RPMI8226 (cell line): ENCODE data around the gene CD82.
"Not testable (repeated sequence)": the region's sequence is repeated elsewhere in the genome, so short reads cannot be mapped to it uniquely, and the experiment has no call there.

ENCODE experiments used
- DNase-seq: peaks from one replicate; pipeline ENCODE4 v3.0.0-alpha.2; 2015

The CD82 gene

GRCh38 chr11:44638032-44638431, 72.6 kb downstream of the CD82 start:
- no peak for DNase-seq

- no peak for DNase-seq
These were observed 77.8 kb downstream of the CD82 start for GRCh38 chr11:44643217-44643616.

- DNase-seq: no peak
These were observed 80.4 kb downstream of the CD82 start for GRCh38 chr11:44645827-44646226.

- not testable (repeated sequence) for DNase-seq
These were observed 81.9 kb downstream of the CD82 start for GRCh38 chr11:44647255-44647955.

GRCh38 chr11:44648109-44648508, 82.6 kb downstream of the CD82 start:
- no peak for DNase-seq

GRCh38 chr11:44651535-44652155, 86.2 kb downstream of the CD82 start:
- no peak for DNase-seq

GRCh38 chr11:44652901-44653644, 87.6 kb downstream of the CD82 start:
- DNase-seq: no peak

GRCh38 chr11:44654057-44654456, 88.6 kb downstream of the CD82 start:
- no peak for DNase-seq

GRCh38 chr11:44654596-44654995, 89.1 kb downstream of the CD82 start:
- DNase-seq: no peak

GRCh38 chr11:44657836-44658505, 92.5 kb downstream of the CD82 start:
- no peak for DNase-seq

- DNase-seq: no peak
These were observed 93.0 kb downstream of the CD82 start for GRCh38 chr11:44658506-44658850.

- no peak for DNase-seq
These were observed 94.2 kb downstream of the CD82 start for GRCh38 chr11:44659641-44660040.

- DNase-seq: not testable (repeated sequence)
These were observed 95.1 kb downstream of the CD82 start for GRCh38 chr11:44660535-44660934.

- DNase-seq: no peak
These were observed 95.9 kb downstream of the CD82 start for GRCh38 chr11:44661311-44661717.
